WERI-Rb-1 (cell line): ENCODE measurements around the gene BRD7.

Experiments
- DNase-seq: peaks from one replicate; pipeline ENCODE4 v3.0.0-alpha.2; 2020
- H3K27ac ChIP-seq: fragments of 250-450 bp; sonication (Bioruptor Pico); 2 replicates; pipeline ENCODE4 v1.5.1; 2020; ENCODE audit warnings: mild to moderate bottlenecking, moderate library complexity
- H3K27me3 ChIP-seq: fragments of 250-450 bp; sonication (Bioruptor Pico); 2 replicates; pipeline ENCODE4 v1.5.1; 2021; ENCODE audit warnings: mild to moderate bottlenecking, low read depth, moderate library complexity; ENCODE audit not compliant: insufficient read depth, severe bottlenecking
- H3K36me3 ChIP-seq: fragments of 250-450 bp; sonication (Bioruptor Pico); 2 replicates; pipeline ENCODE4 v1.5.1; 2020; ENCODE audit warnings: mild to moderate bottlenecking, moderate library complexity
- H3K4me3 ChIP-seq: 2 replicates; pipeline ENCODE4 v1.5.1; 2011; ENCODE audit warnings: low read depth, mild to moderate bottlenecking, control low read depth, low read length
- H3K9me3 ChIP-seq: fragments of 250-450 bp; sonication (Bioruptor Pico); 2 replicates; pipeline ENCODE4 v1.5.1; 2021; ENCODE audit warnings: mild to moderate bottlenecking, moderate library complexity; ENCODE audit not compliant: severe bottlenecking
- TF ChIP-seq, protein P1 (sequence below): IDR thresholded peaks from 2 replicates; pipeline ENCODE4 v1.5.1; 2011; ENCODE audit warnings: low read depth, mild to moderate bottlenecking, control low read depth, inconsistent platforms, low read length

Gene BRD7

DNA sequence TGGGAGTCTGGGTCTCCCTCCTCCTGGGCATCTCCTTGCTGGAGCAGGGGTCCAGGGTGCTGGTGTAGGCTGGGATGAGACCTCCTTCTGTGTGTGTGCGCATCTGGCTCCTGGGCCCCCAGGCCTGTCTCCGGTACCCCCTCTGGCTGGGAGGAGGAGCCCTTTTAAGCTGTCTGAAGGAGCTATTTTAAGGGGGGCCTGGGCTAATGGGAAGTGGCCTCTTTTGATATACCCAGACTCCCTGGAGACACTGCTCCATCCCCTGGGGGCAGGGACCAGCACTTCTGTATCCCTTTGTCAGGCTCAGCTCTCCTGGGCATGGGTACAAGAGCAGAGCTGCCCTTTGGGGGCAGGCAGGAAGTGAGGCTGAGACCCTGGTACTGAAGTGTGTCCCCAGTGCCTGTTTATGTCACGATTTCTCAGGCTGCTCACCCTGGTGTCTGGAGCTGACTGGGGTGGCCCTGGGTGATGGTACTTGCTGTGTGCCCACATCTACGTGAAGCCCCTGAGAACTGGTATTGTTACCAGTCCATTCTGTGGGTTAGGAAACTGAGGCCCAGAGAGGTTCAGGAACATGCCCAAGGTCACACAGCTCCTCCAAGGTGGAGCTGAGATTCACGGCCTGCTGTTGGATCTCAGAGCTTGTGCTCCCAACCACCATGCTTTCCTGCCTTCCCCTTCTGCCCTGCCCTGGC lies 96.0 kb downstream of the BRD7 start:
- H3K27ac ChIP-seq = no peak overlapping the region
- H3K4me3 ChIP-seq = no peak overlapping the region
- H3K27me3 ChIP-seq = no peaks in the 10 kb centered on the region
- no peaks in the 10 kb centered on the region for H3K36me3 ChIP-seq
- H3K9me3 ChIP-seq = no peaks in the 10 kb centered on the region
- TF ChIP-seq, protein P1, sequence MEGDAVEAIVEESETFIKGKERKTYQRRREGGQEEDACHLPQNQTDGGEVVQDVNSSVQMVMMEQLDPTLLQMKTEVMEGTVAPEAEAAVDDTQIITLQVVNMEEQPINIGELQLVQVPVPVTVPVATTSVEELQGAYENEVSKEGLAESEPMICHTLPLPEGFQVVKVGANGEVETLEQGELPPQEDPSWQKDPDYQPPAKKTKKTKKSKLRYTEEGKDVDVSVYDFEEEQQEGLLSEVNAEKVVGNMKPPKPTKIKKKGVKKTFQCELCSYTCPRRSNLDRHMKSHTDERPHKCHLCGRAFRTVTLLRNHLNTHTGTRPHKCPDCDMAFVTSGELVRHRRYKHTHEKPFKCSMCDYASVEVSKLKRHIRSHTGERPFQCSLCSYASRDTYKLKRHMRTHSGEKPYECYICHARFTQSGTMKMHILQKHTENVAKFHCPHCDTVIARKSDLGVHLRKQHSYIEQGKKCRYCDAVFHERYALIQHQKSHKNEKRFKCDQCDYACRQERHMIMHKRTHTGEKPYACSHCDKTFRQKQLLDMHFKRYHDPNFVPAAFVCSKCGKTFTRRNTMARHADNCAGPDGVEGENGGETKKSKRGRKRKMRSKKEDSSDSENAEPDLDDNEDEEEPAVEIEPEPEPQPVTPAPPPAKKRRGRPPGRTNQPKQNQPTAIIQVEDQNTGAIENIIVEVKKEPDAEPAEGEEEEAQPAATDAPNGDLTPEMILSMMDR = no peak
- no peak for DNase-seq

DNA sequence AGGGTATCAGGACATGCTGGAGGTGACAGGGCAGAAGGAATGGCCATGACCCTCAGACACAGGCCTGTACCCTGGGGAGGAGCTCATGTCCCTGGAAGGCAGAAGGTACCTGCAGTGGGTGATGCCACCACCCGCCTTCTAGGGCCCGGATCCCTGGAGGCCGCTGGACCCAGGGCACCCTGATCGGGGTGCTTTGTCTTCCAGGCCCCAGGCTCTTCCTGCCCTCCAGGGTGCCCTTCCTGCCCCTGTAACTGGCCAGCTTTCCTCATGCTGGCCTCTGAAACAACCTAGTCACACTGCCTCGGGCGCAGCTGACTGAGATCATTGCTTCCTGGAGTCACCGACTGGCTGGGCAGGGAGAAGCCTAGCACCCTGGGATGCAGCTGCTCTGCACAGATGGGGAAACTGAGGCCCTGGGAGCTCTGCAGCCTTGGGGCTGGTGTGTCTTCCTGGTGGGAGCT lies 96.6 kb downstream of the BRD7 start:
- Histone ChIP-seq H3K4me3 (no peak overlapping the region), H3K9me3 (no peaks in the 10 kb centered on the region), H3K36me3 (no peaks in the 10 kb centered on the region), H3K27ac (no peak overlapping the region; the same call in 1 of the 2 replicates), H3K27me3 (no peaks in the 10 kb centered on the region)
- TF ChIP-seq, protein P1 = no peak
- no peak for DNase-seq

DNA sequence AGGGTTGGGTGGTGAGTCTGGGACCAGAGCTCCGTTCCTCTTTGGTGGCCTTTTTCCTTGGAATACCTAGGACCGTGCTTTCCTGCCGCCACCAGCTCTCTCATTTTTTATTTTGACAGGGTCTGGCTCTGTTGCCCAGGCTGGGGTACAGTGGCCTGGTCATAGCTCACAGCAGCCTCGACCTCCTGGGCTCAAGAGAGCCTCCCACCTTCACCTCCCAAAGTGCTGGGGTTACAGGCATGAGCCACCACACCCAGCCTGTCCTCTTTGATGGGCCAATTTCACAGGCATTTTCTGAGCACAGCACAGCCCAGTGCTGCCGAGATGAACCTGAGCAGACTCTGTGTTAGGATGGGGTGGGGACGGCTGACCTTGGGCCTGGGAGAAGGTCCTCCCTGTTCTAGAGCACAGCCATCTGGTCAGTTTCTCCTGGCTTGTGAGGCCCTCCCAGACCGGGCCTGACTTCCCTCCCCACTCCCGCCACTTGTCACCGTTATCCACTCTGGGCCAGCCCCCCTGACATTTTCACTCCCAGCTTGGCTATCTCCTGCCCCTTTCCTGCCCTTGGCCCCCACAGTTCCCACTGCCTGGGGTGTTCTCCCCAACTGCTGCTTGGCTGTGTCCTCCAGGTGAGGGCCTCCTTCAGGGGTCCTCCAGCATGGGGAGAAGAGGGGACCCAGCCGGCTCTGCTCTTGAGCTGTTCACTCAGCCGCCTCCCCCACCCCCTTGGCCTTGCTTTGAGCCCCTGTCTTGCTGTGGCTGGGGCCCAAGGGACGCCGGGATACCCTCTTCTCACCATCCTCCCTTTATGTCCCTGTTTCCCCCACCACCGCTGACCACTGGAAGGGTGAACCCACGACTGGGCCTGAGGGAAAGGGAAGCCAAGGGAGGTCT lies 97.4 kb downstream of the BRD7 start:
- Histone ChIP-seq H3K27ac (peak overlapping the region; percentile 41), H3K4me3 (no peak overlapping the region), H3K9me3 (no peaks in the 10 kb centered on the region), H3K36me3 (no peaks in the 10 kb centered on the region), H3K27me3 (no peaks in the 10 kb centered on the region)
- TF ChIP-seq, protein P1 = no peak
- DNase-seq = peak; percentile 43

DNA sequence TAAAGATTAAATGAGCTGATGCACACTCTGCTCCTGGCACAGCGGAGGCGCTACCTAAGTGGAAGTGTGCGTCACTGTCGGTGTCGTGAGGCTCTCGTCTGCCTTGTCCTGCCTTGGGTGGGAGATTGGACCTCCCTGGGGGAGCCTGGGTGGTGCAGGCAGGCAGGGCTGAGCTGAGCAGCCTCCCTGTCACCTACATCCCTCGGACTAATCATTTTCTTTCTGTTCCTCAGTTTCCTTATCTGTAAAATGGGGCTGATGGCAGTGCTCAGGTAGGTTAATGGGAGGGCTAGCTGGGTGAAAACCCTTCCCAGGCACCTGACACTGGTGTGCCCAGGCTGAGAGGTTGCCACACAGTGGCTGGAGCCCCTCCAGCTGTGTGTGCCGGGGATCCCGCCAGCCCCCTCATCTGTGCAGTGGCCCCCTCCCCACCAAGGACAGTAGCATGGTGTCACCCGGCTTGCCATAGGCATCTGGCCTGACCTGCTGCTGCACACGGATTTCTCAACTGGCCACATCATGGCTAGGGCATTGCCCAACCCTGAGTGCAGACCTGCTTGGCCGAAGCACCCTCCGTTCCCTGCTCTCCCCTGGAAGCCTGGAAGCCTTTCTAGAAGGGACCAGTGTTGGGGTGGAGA lies 98.2 kb downstream of the BRD7 start:
- Histone ChIP-seq H3K36me3 (no peaks in the 10 kb centered on the region), H3K27me3 (no peaks in the 10 kb centered on the region), H3K4me3 (no peak overlapping the region), H3K27ac (no peak overlapping the region), H3K9me3 (no peaks in the 10 kb centered on the region)
- DNase-seq = no peak
- TF ChIP-seq, protein P1 = no peak

DNA sequence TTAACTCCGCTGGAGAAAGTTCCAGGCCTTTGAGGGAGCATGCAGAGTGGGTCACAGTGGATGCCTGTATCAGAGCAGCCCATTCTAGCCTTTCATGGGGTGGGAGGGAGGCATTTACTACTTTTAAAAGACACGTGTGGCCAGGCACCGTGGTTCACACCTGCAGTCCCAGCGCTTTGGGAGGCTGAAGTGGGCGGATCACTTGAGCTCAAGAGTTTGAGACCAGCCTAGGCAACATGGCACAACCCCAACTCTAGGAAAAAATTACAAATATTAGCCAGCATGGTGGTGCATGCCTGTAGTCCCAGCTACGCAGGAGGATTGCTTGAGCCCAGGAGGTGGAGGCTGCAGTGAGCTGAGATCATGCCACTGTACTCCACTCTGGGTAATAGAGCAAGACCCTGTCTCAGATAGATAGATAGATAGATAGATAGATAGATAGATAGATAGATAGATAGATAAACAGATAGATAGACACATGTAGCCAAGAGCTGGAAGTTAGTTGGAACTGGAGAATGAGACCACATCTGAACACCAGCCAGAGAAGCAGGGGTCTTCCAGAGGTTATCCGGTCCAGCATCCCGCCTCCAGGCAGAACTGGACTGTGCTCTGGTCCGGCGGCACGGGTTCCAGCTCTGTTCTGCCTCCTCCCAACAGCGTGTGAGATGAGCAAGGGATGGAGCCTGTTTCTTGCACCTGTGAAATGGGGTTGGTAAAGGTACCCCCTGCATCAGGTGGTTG lies 98.8 kb downstream of the BRD7 start:
- no peak for DNase-seq
- H3K27me3 ChIP-seq = no peaks in the 10 kb centered on the region
- no peak overlapping the region for H3K4me3 ChIP-seq
- H3K27ac ChIP-seq = no peak overlapping the region
- TF ChIP-seq, protein P1 = no peak
- no peaks in the 10 kb centered on the region for H3K36me3 ChIP-seq
- H3K9me3 ChIP-seq = no peaks in the 10 kb centered on the region
